Left kidney (tissue), 8 donors: ENCODE results near the gene ATF2. TPM values are rescaled to one million over a fixed set of nuclear protein-coding genes. Genes with fewer than 3 reads are reported as not detected.

Experiments
- DNase-seq: peaks from one replicate; pipeline ENCODE4 v3.0.0-alpha.2; 2013
- long read RNA-seq, 8 donors: transcript quantifications; one replicate each; lab custom pipeline, GENCODE V29; 2026
- polyA plus RNA-seq: library from polyadenylated mRNA; unstranded; fragments of 120-200 nt; gene quantifications from one replicate; pipeline ENCODE4 v1.2.1, GENCODE V29; 2013; ENCODE audit not compliant: insufficient read length

The ATF2 gene, protein sequence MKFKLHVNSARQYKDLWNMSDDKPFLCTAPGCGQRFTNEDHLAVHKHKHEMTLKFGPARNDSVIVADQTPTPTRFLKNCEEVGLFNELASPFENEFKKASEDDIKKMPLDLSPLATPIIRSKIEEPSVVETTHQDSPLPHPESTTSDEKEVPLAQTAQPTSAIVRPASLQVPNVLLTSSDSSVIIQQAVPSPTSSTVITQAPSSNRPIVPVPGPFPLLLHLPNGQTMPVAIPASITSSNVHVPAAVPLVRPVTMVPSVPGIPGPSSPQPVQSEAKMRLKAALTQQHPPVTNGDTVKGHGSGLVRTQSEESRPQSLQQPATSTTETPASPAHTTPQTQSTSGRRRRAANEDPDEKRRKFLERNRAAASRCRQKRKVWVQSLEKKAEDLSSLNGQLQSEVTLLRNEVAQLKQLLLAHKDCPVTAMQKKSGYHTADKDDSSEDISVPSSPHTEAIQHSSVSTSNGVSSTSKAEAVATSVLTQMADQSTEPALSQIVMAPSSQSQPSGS
- polyA plus RNA-seq: 75.5 TPM
- long read RNA-seq, donor 1, full-length matches to known transcripts: 15 of 15 reads
- long read RNA-seq, donor 1, partial matches to known transcripts: 0 of 15 reads
- long read RNA-seq, donor 1, other reads (novel, unspliced or antisense): 0 of 15 reads
- long read RNA-seq, donor 2, full-length matches to known transcripts: 7 of 7 reads
- long read RNA-seq, donor 2, partial matches to known transcripts: 0 of 7 reads
- long read RNA-seq, donor 2, other reads (novel, unspliced or antisense): 0 of 7 reads
- long read RNA-seq, donor 3, full-length matches to known transcripts: 5 of 5 reads
- long read RNA-seq, donor 3, partial matches to known transcripts: 0 of 5 reads
- long read RNA-seq, donor 3, other reads (novel, unspliced or antisense): 0 of 5 reads
- long read RNA-seq, donor 4: 0 reads
- long read RNA-seq, donor 5, full-length matches to known transcripts: 6 of 6 reads
- long read RNA-seq, donor 5, partial matches to known transcripts: 0 of 6 reads
- long read RNA-seq, donor 5, other reads (novel, unspliced or antisense): 0 of 6 reads
- long read RNA-seq, donor 6, full-length matches to known transcripts: 7 of 7 reads
- long read RNA-seq, donor 6, partial matches to known transcripts: 0 of 7 reads
- long read RNA-seq, donor 6, other reads (novel, unspliced or antisense): 0 of 7 reads
- long read RNA-seq, donor 7, full-length matches to known transcripts: 7 of 7 reads
- long read RNA-seq, donor 7, partial matches to known transcripts: 0 of 7 reads
- long read RNA-seq, donor 7, other reads (novel, unspliced or antisense): 0 of 7 reads
- long read RNA-seq, donor 8, full-length matches to known transcripts: 2 of 2 reads
- long read RNA-seq, donor 8, partial matches to known transcripts: 0 of 2 reads
- long read RNA-seq, donor 8, other reads (novel, unspliced or antisense): 0 of 2 reads

DNA sequence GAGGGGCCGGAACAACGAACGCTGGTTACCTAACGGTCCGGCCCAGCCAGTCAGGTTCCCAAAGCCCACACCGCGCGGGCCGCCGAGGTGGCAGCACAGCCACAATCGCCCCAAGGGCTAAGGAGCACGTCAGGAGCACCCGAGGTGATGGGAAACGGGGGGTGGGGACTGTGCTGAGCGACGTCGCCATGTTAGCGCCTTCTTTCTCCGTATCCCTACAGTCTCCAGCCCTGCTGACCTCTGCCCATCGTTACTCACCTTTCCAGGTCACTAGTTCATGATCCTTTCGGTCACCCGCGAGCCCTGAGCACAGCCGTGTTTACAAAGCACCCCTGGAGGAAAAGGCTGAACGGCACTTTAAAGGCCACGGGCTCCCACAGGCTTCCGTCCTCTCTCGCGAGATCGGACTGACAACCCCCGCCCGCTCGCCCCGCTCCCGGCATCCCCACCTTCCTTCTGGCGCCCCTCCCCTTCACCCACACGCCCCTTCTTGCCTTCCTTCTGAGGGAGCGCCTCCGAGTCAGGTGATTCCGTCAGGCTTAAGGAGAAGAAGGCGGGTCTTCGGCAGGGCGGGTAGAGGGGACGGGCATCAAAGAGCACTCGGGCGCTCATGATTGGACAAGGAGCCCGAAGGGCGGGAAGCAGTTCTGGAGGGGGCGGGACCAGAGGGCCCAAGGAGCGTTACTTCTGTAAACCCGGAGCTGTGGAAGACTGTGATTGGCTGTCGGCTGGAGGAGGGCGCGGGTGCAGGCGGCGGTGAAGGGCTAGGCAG, at the start of gene ATF2:
Gene ATF2, minus strand, starts transcription at position 412 of the 772 bp plus-strand sequence. CDS start 31,760 bp downstream, outside the sequence.
- DNase-seq: peak; percentile 99

GRCh38 chr2:175207741-175208438, 39.9 kb upstream of the ATF2 start:
- DNase-seq: no peak

GRCh38 chr2:175206866-175207265, 38.9 kb upstream of the ATF2 start:
- DNase-seq: no peak

DNA sequence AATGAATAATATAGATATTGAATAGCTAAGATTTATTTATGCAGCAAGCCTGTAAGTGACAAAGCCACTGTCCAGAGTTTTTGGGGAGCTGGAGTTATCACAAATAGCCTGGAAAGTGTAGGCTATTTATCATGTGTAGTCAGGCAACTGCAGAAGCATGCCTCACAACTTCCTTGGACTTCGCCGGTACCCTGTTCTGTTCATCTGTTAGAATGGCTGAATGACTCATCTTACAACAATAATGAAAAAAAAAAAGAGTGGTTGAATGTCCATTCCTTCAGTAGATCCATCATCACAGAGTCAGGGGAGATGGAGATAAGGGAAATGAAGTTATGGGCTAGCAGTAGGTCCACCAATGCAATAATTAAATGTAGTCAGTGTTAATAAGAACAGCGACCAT, 37.5 kb upstream of the ATF2 start:
- DNase-seq: no peak

DNA sequence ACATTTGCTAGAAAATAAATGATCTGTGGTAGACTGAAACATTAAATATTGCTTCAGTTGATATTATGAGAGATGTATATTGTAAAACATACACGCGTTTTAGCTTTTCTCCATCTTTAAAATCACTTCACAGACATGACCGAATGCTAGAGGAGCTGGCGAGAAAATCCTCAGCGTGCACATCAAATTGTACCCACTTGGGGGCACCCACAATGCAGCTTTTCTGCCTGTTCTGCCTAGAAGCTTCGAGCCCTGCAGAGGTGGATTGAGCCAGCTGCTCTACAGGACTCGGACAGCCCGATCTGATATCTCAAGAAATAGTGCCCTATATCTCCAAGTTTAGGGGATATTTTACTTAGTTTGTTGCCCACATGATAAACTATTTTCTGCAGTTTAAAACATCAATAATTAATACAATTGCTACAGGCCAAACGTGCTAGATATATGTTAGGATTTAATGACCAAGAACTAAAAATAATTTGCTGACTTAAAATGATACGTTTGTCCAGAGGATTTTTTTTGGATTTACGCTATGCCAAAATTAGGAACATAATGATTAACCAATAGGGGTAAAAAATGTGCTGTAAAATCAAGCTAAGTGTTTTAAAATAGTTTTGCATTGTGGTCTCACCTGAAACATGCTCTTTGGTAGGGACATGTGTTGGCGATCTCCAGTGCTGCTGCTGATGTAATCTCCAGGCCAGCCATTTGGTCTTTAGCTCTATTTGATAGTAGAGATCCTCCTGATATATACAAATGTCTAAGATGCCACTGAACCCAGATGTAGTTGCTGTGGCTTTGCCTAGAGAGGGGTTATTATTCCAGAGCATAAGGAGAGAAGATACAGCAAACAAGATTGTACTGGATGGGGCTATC, 35.9 kb upstream of the ATF2 start:
- DNase-seq: peak; percentile 51

DNA sequence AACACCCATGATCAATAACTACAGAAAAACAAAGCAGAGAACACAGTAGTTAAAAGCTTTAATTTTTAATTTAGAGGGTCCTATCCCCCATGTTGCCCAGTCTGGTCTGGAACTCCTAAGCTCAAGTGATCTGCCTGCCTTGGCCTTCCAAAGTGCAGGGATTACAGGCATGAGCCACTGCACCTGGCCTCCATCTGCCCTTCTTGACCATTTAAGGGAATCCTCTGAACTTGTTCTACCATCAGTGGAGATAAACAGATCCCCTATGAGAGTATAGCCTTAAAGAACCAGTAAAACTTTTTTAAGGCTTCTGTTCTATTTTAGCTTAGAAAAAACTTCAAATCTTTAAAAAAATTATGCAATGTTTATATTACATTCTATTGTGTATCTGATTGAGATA, 27.0 kb upstream of the ATF2 start:
- no peak for DNase-seq

- no peak for DNase-seq
Measured at GRCh38 chr2:175188761-175189160, 20.8 kb upstream of the ATF2 start.

DNA sequence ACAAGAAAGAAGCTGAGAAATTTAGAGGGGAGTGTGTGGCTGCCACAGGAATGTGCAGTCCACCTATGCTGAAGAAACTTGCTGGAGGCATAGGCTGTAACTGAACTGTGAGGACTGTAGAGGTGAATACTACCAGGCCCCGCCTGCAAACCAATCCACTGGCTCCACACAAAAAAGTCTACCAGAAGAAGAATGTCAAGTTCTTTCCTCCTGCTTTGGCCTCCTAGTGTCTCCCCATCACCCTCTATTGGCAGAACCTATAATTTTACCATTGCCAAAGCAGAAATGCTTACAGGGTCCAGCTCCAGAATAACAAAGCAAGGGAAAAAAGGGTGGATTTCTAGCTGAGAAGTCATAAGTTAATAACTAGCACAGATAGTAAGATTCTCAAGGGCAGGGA, 19.4 kb upstream of the ATF2 start:
- DNase-seq: no peak

- DNase-seq: no peak
Measured at GRCh38 chr2:175183674-175184073, 15.7 kb upstream of the ATF2 start.

- DNase-seq: no peak
Measured at GRCh38 chr2:175181877-175182308, 13.9 kb upstream of the ATF2 start.

DNA sequence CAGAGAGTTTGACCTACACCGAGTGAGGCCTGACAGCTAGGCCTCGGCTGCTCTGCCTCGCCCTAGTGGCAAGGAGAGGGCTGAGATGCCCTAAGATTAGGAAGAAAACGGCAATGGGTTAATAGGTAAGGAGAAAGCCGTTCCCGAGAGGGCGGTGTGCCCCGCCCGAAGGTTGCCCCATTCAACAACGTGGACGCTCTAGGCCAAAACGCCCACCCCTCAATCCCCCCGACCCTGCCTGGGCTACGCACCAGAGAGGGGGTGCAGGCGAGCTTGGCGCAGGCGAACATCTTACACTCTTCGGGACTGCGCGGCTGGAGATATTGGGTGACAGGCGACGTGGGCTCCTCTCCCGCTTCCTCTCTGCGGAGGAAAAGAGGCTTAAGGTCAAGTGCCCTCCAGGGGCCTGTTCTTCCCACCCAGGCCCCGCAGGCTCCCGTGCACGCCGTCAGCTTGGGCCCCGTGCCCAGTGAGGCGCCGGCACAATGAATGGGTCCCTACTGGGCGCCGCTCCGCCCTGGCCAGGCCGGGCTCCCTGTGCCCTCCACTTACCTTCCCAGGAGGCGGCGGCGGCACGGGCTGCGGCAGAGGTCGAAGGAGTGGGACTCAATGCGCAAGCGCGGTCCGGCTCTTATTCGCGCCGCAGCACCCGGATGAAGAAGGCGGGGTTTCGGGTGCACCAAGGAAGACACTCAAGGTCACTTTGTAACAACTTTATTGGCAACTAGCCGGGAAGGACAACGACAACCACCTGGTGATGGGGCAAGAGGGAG, 13.3 kb upstream of the ATF2 start, which contains the start of gene ATP5MC3:
Gene ATP5MC3, minus strand, starts transcription at position 607 of the 773 bp plus-strand sequence. Its CDS starts 317 bp downstream, at position 290.
- peak; percentile 94 for DNase-seq

DNA sequence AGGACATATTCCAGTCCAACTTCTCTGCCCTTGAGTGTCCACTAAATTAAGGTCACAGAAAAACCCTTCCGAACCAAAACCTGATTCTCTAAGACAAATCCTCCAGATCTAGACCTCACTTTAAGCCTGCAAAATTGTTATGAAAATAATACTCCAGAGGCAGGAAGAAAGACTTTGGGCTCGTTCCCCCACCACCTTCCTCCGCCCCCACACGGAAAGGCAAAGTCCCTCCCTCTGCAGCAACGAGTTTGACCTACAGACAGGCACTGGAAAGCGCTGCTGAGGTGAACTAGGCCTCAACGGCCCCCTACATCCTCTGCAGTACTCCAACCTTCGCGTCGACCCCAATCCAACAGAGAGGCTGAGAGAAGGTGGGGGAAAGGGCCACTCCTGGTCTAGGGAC, 12.7 kb upstream of the ATF2 start:
- peak; percentile 55 for DNase-seq

DNA sequence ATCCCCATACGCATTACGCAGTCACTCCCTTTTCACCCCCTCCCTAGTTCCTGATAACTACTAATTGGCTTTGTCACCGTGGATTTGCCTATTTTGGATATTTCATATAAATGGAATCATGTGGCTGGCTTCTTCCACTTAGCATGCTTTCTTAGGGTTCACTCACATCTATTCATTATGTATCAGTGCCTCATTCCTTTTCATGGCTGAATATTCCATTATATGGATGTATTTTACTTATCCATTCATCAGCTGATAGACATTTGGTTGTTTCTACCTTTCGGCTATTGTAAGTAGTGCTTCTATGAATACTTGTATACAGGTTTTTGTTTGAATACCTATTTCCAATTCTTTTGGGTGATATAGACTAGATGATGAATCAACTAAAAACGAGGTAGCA, 8.6 kb upstream of the ATF2 start:
- DNase-seq: no peak

DNA sequence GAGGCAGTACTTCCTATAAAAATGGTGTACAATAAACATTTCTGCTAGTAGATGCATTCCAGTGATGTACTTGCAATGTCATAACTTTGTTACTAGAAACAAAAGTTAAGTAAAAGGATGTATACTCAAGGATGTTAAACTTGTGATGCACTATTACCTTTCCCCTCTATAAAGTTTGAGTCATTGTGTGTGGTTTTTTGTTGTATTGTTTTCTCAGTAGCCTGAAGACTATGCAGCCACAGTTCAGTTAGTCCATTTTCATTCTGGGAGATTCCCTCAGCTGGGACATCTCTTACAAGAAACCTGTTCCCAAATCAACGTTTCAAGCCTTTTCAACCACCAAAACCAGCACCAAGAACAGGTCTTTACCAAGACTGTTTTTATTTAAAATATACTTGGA, 7.9 kb upstream of the ATF2 start:
- no peak for DNase-seq

DNA sequence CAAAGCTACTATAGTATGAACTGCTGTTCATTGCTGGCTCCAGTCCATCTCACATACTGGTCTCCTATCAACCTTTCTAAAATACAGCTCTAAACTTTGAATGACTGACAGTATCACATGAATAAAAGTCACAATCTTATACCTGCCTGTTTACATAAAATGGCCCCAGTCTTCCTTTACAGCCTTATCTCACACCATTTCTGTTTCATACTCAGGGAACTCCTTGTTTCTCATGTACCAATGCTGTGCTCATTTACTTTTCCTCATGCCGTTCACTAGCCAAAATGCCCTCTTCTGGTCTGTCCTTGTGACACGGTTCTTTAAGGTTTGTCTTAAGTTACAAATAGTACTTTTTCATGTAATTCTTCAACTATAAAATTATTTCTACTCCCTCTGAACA, 7.3 kb upstream of the ATF2 start:
- DNase-seq: no peak

- no peak for DNase-seq
Measured at GRCh38 chr2:175170659-175171304, 2.8 kb upstream of the ATF2 start.

DNA sequence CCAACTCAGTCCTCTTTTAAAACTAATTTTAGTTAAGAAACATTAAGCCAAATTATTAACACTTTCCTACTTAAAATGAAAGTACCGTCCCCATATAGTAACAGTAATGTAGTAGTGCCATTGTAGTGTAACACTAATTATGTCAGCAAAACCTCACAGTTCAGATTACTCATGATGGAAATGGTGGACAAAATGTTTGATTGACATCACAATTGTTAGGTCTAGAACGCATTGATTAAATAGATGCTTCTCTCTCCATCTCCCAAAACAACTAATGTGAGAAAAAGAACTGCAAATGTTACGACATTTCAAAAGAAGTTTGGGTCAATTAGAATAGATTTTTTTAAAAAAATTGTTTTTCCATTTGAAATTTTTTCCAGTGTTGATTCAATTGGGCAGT, 1.2 kb upstream of the ATF2 start:
- DNase-seq: no peak

- no peak for DNase-seq
Measured at GRCh38 chr2:175168564-175168945, 552 bp upstream of the ATF2 start.
